ENCODE measurements around the gene CCR1.
"Not testable (repeated sequence)": the region's sequence is repeated elsewhere in the genome, so short reads cannot be mapped to it uniquely, and the experiment has no call there.

Gene CCR1

GRCh38 chr3:46168583-46169345 is 39.3 kb downstream of the CCR1 start:
- DNase-seq (ENCODE audit: low read depth in 3 of 3): no peak

GRCh38 chr3:46163556-46164041 is 44.5 kb downstream of the CCR1 start:
- no peak for DNase-seq (ENCODE audit: low read depth in 3 of 3)

DNA sequence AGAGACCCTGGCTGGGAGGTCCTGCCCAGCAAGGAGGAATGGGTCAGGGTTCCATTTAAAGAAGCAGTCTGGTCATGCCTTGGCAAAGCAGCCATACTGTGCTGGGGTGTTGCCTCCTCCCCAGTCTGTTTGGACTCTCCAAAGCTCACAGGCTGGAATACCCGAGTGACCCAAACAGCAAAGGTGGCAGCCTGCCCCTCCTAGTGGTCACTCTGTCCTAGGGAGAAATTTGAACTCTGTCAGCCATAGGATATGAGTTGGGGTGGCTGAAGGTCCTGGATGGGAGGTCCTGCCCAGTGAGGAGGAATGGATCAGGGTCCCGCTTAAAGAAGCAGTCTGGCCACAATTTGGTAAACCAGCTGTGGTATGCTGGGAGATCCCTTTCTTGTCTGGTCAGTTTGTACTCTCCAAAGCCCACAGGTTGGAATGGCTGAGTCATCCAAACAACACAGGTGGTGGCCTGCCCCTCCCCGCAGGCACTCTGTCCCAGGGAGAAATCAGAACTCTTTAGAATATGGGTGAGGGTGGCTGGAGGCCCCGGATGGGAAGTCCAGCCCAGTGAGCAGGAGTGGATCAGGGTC is 45.0 kb downstream of the CCR1 start:
- no peak for DNase-seq (ENCODE audit: low read depth in 3 of 3)

GRCh38 chr3:46157685-46158084 is 50.4 kb downstream of the CCR1 start:
- DNase-seq (ENCODE audit: low read depth in 3 of 3): not testable (repeated sequence)

- DNase-seq (ENCODE audit: low read depth in 3 of 3): no peak
Observed at GRCh38 chr3:46154311-46154710, 53.8 kb downstream of the CCR1 start.

Measured in stimulated activated CD4-positive, alpha-beta T cell treated with anti-CD3 and anti-CD28 coated beads, TNF-alpha, amount 100 ng/mL, for 24 hours (primary cell).